AML-193 (cell line): ENCODE measurements around the gene RPL10A.

Source experiments
- DNase-seq, 2 experiments: peaks; one replicate each; lab custom pipeline; 2025; lab: John Stamatoyannopoulos, UW

Gene RPL10A

GRCh38 chr6:35492258-35492973, 24.2 kb downstream of the RPL10A start:
- no peak for DNase-seq

GRCh38 chr6:35492974-35493284, 24.7 kb downstream of the RPL10A start:
- no peak for DNase-seq

GRCh38 chr6:35493307-35493983, 25.2 kb downstream of the RPL10A start:
- DNase-seq, result no peak

GRCh38 chr6:35494161-35494563, 26.0 kb downstream of the RPL10A start:
- peak; percentile 50 to 54 for DNase-seq

GRCh38 chr6:35495258-35496035, 27.2 kb downstream of the RPL10A start:
- no peak for DNase-seq

- DNase-seq, result no peak
Observed at GRCh38 chr6:35496036-35496840, 28.0 kb downstream of the RPL10A start.

- DNase-seq, result peak in 1 of 2 experiments; percentile 13
Observed at GRCh38 chr6:35496841-35497570, 28.8 kb downstream of the RPL10A start, which contains the start of gene TEAD3. Gene TEAD3, minus strand, starts transcription at chr6:35497079.

GRCh38 chr6:35497571-35498421, 29.6 kb downstream of the RPL10A start:
- peak in 1 of 2 experiments; percentile 44 for DNase-seq

GRCh38 chr6:35498422-35499067, 30.3 kb downstream of the RPL10A start:
- peak; percentile 16 to 19 for DNase-seq

GRCh38 chr6:35499372-35499771, 31.2 kb downstream of the RPL10A start:
- DNase-seq, result no peak

GRCh38 chr6:35500782-35501181, 32.6 kb downstream of the RPL10A start:
- DNase-seq, result no peak

GRCh38 chr6:35501784-35502183, 33.6 kb downstream of the RPL10A start:
- no peak for DNase-seq

GRCh38 chr6:35503534-35503933, 35.3 kb downstream of the RPL10A start:
- no peak for DNase-seq

GRCh38 chr6:35505999-35506412, 37.8 kb downstream of the RPL10A start:
- DNase-seq, result no peak

GRCh38 chr6:35506536-35506935, 38.3 kb downstream of the RPL10A start:
- DNase-seq, result no peak

GRCh38 chr6:35507221-35507620, 39.0 kb downstream of the RPL10A start:
- no peak for DNase-seq

- DNase-seq, result no peak
Observed at GRCh38 chr6:35508027-35508426, 39.8 kb downstream of the RPL10A start.

- no peak for DNase-seq
Observed at GRCh38 chr6:35508542-35508941, 40.3 kb downstream of the RPL10A start.

GRCh38 chr6:35510916-35511561, 42.8 kb downstream of the RPL10A start:
- DNase-seq, result no peak
